ENCODE results near the gene GAS2L3. TPM values are rescaled to one million over a fixed set of nuclear protein-coding genes. Genes with fewer than 3 reads are reported as not detected.
"Not testable (repeated sequence)": the region's sequence is repeated elsewhere in the genome, so short reads cannot be mapped to it uniquely, and the experiment has no call there.

The GAS2L3 gene
- total and polyA plus RNA-seq, 2 of the 13 experiments (the other 11 are each of a cell fraction or from before 2014, with no cell fraction given) = 7.0 to 20.8 TPM

- TF ChIP-seq CBFB (CRISPR knock-in tag; IDR thresholded peaks at IDR 0.05) = no peak
- TF ChIP-seq, protein P1, sequence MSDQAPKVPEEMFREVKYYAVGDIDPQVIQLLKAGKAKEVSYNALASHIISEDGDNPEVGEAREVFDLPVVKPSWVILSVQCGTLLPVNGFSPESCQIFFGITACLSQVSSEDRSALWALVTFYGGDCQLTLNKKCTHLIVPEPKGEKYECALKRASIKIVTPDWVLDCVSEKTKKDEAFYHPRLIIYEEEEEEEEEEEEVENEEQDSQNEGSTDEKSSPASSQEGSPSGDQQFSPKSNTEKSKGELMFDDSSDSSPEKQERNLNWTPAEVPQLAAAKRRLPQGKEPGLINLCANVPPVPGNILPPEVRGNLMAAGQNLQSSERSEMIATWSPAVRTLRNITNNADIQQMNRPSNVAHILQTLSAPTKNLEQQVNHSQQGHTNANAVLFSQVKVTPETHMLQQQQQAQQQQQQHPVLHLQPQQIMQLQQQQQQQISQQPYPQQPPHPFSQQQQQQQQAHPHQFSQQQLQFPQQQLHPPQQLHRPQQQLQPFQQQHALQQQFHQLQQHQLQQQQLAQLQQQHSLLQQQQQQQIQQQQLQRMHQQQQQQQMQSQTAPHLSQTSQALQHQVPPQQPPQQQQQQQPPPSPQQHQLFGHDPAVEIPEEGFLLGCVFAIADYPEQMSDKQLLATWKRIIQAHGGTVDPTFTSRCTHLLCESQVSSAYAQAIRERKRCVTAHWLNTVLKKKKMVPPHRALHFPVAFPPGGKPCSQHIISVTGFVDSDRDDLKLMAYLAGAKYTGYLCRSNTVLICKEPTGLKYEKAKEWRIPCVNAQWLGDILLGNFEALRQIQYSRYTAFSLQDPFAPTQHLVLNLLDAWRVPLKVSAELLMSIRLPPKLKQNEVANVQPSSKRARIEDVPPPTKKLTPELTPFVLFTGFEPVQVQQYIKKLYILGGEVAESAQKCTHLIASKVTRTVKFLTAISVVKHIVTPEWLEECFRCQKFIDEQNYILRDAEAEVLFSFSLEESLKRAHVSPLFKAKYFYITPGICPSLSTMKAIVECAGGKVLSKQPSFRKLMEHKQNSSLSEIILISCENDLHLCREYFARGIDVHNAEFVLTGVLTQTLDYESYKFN (CRISPR knock-in tag; conservative IDR thresholded peaks at IDR 0.05) = peak; percentile 63
- peak; percentile 98 for TF ChIP-seq ZNF263 (CRISPR knock-in tag; IDR thresholded peaks at IDR 0.05)
Observed at GRCh38 chr12:100632445-100632892, 59.0 kb downstream of the GAS2L3 start (continued).

DNA sequence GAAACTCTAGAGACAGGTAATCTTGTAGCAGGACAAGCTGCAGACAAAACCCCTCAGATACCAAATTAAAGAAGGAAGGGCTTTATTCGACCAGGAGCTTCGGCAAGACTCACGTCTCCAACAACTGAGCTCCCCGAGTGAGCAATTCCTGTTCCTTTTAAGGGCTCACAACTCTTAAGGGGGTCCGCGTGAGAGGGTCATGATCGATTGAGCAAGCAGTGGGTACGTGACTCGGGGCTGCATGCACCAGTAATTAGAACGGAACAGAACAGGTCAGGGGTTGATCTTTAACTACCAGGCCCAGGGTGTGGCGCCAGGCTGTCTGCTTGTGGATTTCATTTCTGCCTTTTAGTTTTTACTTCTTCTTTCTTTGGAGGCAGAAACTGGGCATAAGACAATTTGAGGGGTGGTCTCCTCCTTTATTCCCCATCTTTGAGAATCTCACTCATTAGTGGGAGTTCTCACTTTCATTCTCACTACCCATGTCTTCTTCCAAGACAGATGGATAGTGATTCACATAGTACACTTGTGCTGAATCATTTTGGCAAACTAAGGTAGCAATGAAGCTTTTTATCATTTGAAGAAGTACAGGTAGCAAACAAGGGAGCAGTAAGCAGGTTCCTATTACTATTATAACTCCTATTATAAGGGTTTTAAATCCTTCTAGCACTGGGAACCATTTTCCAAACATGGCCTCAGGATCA, 59.8 kb downstream of the GAS2L3 start:
- DNase-seq (ENCODE audit: low spot score); H3K9ac ChIP-seq (ENCODE audit: insufficient read depth, low read depth, low read length); H4K20me1 ChIP-seq (ENCODE audit: insufficient read depth, low read length); H3K36me3 ChIP-seq (replicated peaks in 1 of 2; ENCODE audit: control insufficient read depth in 1 of 2, insufficient read depth in 2 of 2, low read length in 2 of 2); H2AFZ ChIP-seq (ENCODE audit: low read length); H3K79me2 ChIP-seq (ENCODE audit: insufficient read depth, low read length); in situ Hi-C loops (cut with HindIII; ENCODE audit: extremely low pct_ligation_motif_present, low pct_unique_long_range_greater_than_20kb); H3K4me3 ChIP-seq (replicated peaks in 1 of 3; ENCODE audit: insufficient read depth in 1 of 3, low read depth in 2 of 3, low read length in 3 of 3); H3K4me2 ChIP-seq (ENCODE audit: low read depth, low read length); POLR2A ChIA-PET; BruUV-seq (replicated peaks); H3K27me3 ChIP-seq (ENCODE audit: control insufficient read depth in 1 of 2, insufficient read depth in 2 of 2, low read length in 2 of 2); intact Hi-C loops (cut with micrococcal nuclease; ENCODE audit: unreplicated experiment); H3K9me3 ChIP-seq (ENCODE audit: low read length); CTCF ChIA-PET (ENCODE audit: low intra/inter-chr PET ratio, low total read pairs); FAIRE-seq; TF ChIP-seq NR2F6 (CRISPR knock-in tag; IDR thresholded peaks at IDR 0.05): not testable (repeated sequence)
- WGBS (ENCODE audit: low lambda C conversion rate) = 39% methylated on average over 11 of the region's 11 CpGs
- Histone ChIP-seq H3K4me1 (ENCODE audit: insufficient read depth, low read length) (peaks cover 32% of the 10 kb centered on the region), H3K27ac (ENCODE audit: extremely low read length, insufficient read depth, low read length) (peak overlapping the region; percentile 27)
- peak; percentile 55 for ATAC-seq
- TF ChIP-seq MED1 (CRISPR knock-in tag; IDR thresholded peaks at IDR 0.05) (peak; percentile 88), NR2F6 (IDR thresholded peaks at IDR 0.05) (peak; percentile 37; the same call in 1 of the 2 replicates), MIXL1 (CRISPR knock-in tag; IDR thresholded peaks at IDR 0.05) (peak; percentile 36; the same call in 1 of the 2 replicates), ONECUT2 (CRISPR knock-in tag; IDR thresholded peaks at IDR 0.05) (0 out of 2 replicates have a peak, but pooled peaks have one; percentile 16), FOXP4 (CRISPR knock-in tag; IDR thresholded peaks at IDR 0.05) (peak; percentile 36; the same call in 1 of the 2 replicates), RARA (CRISPR knock-in tag; IDR thresholded peaks at IDR 0.05) (peak; percentile 65), POGZ (CRISPR knock-in tag; IDR thresholded peaks at IDR 0.05) (0 out of 2 replicates have a peak, but pooled peaks have one; percentile 24), MLX (CRISPR knock-in tag; IDR thresholded peaks at IDR 0.05) (peak; percentile 82)
- TF ChIP-seq, protein P2, sequence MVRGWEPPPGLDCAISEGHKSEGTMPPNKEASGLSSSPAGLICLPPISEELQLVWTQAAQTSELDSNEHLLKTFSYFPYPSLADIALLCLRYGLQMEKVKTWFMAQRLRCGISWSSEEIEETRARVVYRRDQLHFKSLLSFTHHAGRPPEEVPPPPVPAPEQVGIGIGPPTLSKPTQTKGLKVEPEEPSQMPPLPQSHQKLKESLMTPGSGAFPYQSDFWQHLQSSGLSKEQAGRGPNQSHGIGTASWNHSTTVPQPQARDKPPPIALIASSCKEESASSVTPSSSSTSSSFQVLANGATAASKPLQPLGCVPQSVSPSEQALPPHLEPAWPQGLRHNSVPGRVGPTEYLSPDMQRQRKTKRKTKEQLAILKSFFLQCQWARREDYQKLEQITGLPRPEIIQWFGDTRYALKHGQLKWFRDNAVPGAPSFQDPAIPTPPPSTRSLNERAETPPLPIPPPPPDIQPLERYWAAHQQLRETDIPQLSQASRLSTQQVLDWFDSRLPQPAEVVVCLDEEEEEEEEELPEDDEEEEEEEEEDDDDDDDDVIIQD (CRISPR knock-in tag; IDR thresholded peaks at IDR 0.05; ENCODE audit: low read depth) = 0 out of 2 replicates have a peak, but pooled peaks have one; percentile 24
